HepG2 (cell line): Measurements from ENCODE around the gene LAMP2. TPM values are rescaled to one million over a fixed set of nuclear protein-coding genes. Genes with fewer than 3 reads are reported as not detected.

Experiments
- ATAC-seq: fragments of 200-7000 bp; cut with Tn5 transposase; 3 replicates; pipeline ENCODE4 v1.9.1; 2020; ENCODE audit warnings: mild to moderate bottlenecking, moderate library complexity
- BruUV-seq: library from RNA; stranded (reverse); fragments of 400-500 nt; replicated peaks from 2 replicates; lab custom pipeline; 2021; lab: Mats Ljungman, UMichigan
- CTCF ChIA-PET: fragments of 300-600 bp; formaldehyde crosslinking; extraction: SDS; loops from one replicate; lab custom pipeline; 2021; ENCODE audit warnings: low total read pairs, inconsistent platforms, low intra/inter-chr PET ratio; lab: Yijun Ruan, JAX
- POLR2A ChIA-PET: fragments of 350-600 bp; sonication (Branson Sonifier 250); formaldehyde crosslinking; loops from one replicate; lab custom pipeline; 2020; ENCODE audit warnings: antibody characterized with exemption, inconsistent platforms; lab: Yijun Ruan, JAX
- DNase-seq: peaks from one replicate; pipeline ENCODE4 v3.0.0-alpha.2; 2015; ENCODE audit warnings: low spot score
- FAIRE-seq: peaks from 3 replicates; lab custom pipeline; 2011; peaks lifted over from hg19 to GRCh38; lab: Jason Lieb, UNC
- H2AFZ ChIP-seq: one replicate; pipeline ENCODE4 v1.6.1; 2011; ENCODE audit warnings: low read length, inconsistent platforms
- H3K27ac ChIP-seq: fragments of 300-600 bp; 3 replicates; pipeline ENCODE4 v1.8.0; 2011; ENCODE audit warnings: mixed run types, mild to moderate bottlenecking, mixed read lengths, low read length, inconsistent platforms; ENCODE audit not compliant: insufficient read depth; ENCODE audit errors: extremely low read length
- H3K27me3 ChIP-seq, 2 experiments: fragments of 200-600 bp in 1 of 2; 2 replicates in 1 of 2; 3 replicates in 1 of 2; pipeline versions ENCODE4 v1.6.0 to v1.8.0; 2011; ENCODE audit warnings: low read length in 2 of 2, mild to moderate bottlenecking in 2 of 2, moderate library complexity in 2 of 2, inconsistent platforms in 1 of 2; ENCODE audit not compliant: insufficient read depth in 2 of 2, control insufficient read depth in 1 of 2
- H3K36me3 ChIP-seq, 2 experiments: fragments of 200-600 bp in 1 of 2; replicated peaks in 1 of 2; 2 replicates in 1 of 2; 3 replicates in 1 of 2; pipeline versions ENCODE4 v1.5.1 to v1.8.0; 2011; ENCODE audit warnings: low read length in 2 of 2, inconsistent platforms in 1 of 2; ENCODE audit not compliant: insufficient read depth in 2 of 2, control insufficient read depth in 1 of 2
- H3K4me1 ChIP-seq: 2 replicates; pipeline ENCODE4 v1.5.1; 2012; ENCODE audit warnings: low read length, inconsistent platforms; ENCODE audit not compliant: insufficient read depth
- H3K4me2 ChIP-seq: 2 replicates; pipeline ENCODE4 v1.6.0; 2011; ENCODE audit warnings: low read depth, low read length, inconsistent platforms
- H3K4me3 ChIP-seq, 3 experiments: fragments of 200-600 bp in 1 of 3; sonication (generic), shearing (Covaris generic) in 1 of 3; replicated peaks in 1 of 3; 2 replicates each; pipeline ENCODE4 v1.5.1; 2011 to 2016; ENCODE audit warnings: low read length in 3 of 3, inconsistent platforms in 2 of 3, low read depth in 2 of 3, mild to moderate bottlenecking in 2 of 3, control low read depth in 1 of 3, mixed read lengths in 1 of 3; ENCODE audit not compliant: insufficient read depth in 1 of 3
- H3K79me2 ChIP-seq: one replicate; pipeline ENCODE4 v1.6.1; 2011; ENCODE audit warnings: low read length, inconsistent platforms; ENCODE audit not compliant: insufficient read depth
- H3K9ac ChIP-seq: 2 replicates; pipeline ENCODE4 v1.6.0; 2011; ENCODE audit warnings: mild to moderate bottlenecking, low read depth, low read length, inconsistent platforms; ENCODE audit not compliant: insufficient read depth
- H3K9me3 ChIP-seq: 2 replicates; pipeline ENCODE4 v1.5.1; 2012; ENCODE audit warnings: mild to moderate bottlenecking, low read length
- H4K20me1 ChIP-seq: 2 replicates; pipeline ENCODE4 v1.6.0; 2011; ENCODE audit warnings: inconsistent platforms, mild to moderate bottlenecking, low read length, moderate library complexity; ENCODE audit not compliant: insufficient read depth
- FOXA1 ChIP-seq, 2 experiments: fragments of 450-650 bp in 1 of 2; sonication (generic) in 1 of 2; formaldehyde crosslinking in 1 of 2; IDR thresholded peaks; 2 replicates each; pipeline versions ENCODE4 v1.4.0 to v1.6.1; 2016 to 2020; ENCODE audit warnings: missing genetic modification reagents in 1 of 2
- GTF3A ChIP-seq: sonication (generic); formaldehyde crosslinking; conservative IDR thresholded peaks from 2 replicates; pipeline ENCODE4 v1.4.0; 2020; ENCODE audit warnings: mild to moderate bottlenecking, missing genetic modification reagents
- KDM5A ChIP-seq: fragments of 200-600 bp; sonication (generic); IDR thresholded peaks from 2 replicates; pipeline ENCODE4 v1.7.0; 2018; ENCODE audit warnings: antibody characterized with exemption, mild to moderate bottlenecking, low read length, borderline replicate concordance
- MAF1 ChIP-seq: sonication (generic); formaldehyde crosslinking; IDR thresholded peaks from 2 replicates; pipeline ENCODE4 v1.5.0; 2020; ENCODE audit warnings: missing genetic modification reagents, borderline replicate concordance
- NPAS2 ChIP-seq: sonication (generic); formaldehyde crosslinking; IDR thresholded peaks from 2 replicates; pipeline ENCODE4 v1.8.0; 2022; ENCODE audit warnings: mild to moderate bottlenecking, missing genetic modification reagents, borderline replicate concordance
- PAF1 ChIP-seq: IDR thresholded peaks from 2 replicates; pipeline ENCODE4 v1.6.1; 2016; ENCODE audit warnings: missing genetic modification reagents, missing compliant biosample characterization
- RCOR2 ChIP-seq: IDR thresholded peaks from 2 replicates; pipeline ENCODE4 v1.6.1; 2016; ENCODE audit warnings: missing biosample characterization, missing genetic modification reagents
- SIX1 ChIP-seq: sonication (generic); formaldehyde crosslinking; IDR thresholded peaks from 2 replicates; pipeline ENCODE4 v1.4.0; 2020; ENCODE audit warnings: missing genetic modification reagents, borderline replicate concordance
- SMARCE1 ChIP-seq: fragments of 450-650 bp; IDR thresholded peaks from 2 replicates; pipeline ENCODE4 v1.6.1; 2017; ENCODE audit warnings: borderline replicate concordance
- ZBTB1 ChIP-seq: sonication (generic); formaldehyde crosslinking; IDR thresholded peaks from 2 replicates; pipeline ENCODE4 v1.4.0; 2020; ENCODE audit warnings: missing genetic modification reagents, borderline replicate concordance
- ZFP1 ChIP-seq: IDR thresholded peaks from 2 replicates; pipeline ENCODE4 v1.6.1; 2016
- ZFX ChIP-seq: sonication (generic); formaldehyde crosslinking; IDR thresholded peaks from 2 replicates; pipeline ENCODE4 v1.4.0; 2020; ENCODE audit warnings: mild to moderate bottlenecking, low read depth, missing genetic modification reagents, moderate library complexity
- ZNF549 ChIP-seq: sonication (generic); formaldehyde crosslinking; IDR thresholded peaks from 2 replicates; pipeline ENCODE4 v1.5.0; 2020; ENCODE audit warnings: missing genetic modification reagents
- ZSCAN21 ChIP-seq: sonication (generic); formaldehyde crosslinking; IDR thresholded peaks from 2 replicates; pipeline ENCODE4 v1.8.0; 2022; ENCODE audit warnings: mild to moderate bottlenecking, missing genetic modification reagents, moderate library complexity, borderline replicate concordance
- WGBS: methylation state at CpG from one replicate; pipeline ENCODE4 v1.1.6; 2017; ENCODE audit warnings: low lambda C conversion rate; 5-methylcytosine and 5-hydroxymethylcytosine counted together
- in situ Hi-C: cut with HindIII; loops from 2 replicates; pipeline ENCODE4 v1.10.0; 2017; ENCODE audit warnings: low pct_unique_long_range_greater_than_20kb; ENCODE audit not compliant: extremely low pct_ligation_motif_present
- intact Hi-C: fragments of 100-400 bp; cut with micrococcal nuclease; formaldehyde crosslinking; loops from one replicate; pipeline ENCODE4 v1.10.0; 2022; ENCODE audit not compliant: unreplicated experiment
- polyA plus RNA-seq, 8 experiments: library from polyadenylated mRNA; depleted of rRNA in 3 of 8; stranded (reverse) in 7 of 8; unstranded in 1 of 8; fragments of >200 nt; fragmentation: Illumina TruSeq in 4 of 8; extraction: Trizol in 4 of 8; gene quantifications; 2 replicates each; pipeline versions ENCODE4 v1.2.1 to v1.2.3, GENCODE V29; 2011 to 2016; ENCODE audit warnings: low read depth in 4 of 8, missing spikeins in 1 of 8, mixed read lengths in 1 of 8; ENCODE audit not compliant: insufficient read depth in 1 of 8
- total RNA-seq, 5 experiments: library from RNA; depleted of rRNA; stranded (reverse); fragments of >200 nt; fragmentation: Illumina TruSeq; extraction: Trizol; gene quantifications; 2 replicates each; pipeline ENCODE4 v1.2.3, GENCODE V29; 2016; ENCODE audit warnings: low read depth in 1 of 5
- TF ChIP-seq, protein P1 (sequence below): sonication (generic); formaldehyde crosslinking; IDR thresholded peaks from 2 replicates; pipeline ENCODE4 v1.4.0; 2020; ENCODE audit warnings: missing genetic modification reagents, borderline replicate concordance
- TF ChIP-seq, protein P2 (sequence below): IDR thresholded peaks from 2 replicates; pipeline ENCODE4 v1.6.1; 2016; ENCODE audit warnings: missing biosample characterization, missing genetic modification reagents, low read depth

LAMP2 gene
- total and polyA plus RNA-seq, 2 of the 13 experiments (the other 11 are each of a cell fraction or from before 2014, with no cell fraction given): 127 to 170 TPM

DNA sequence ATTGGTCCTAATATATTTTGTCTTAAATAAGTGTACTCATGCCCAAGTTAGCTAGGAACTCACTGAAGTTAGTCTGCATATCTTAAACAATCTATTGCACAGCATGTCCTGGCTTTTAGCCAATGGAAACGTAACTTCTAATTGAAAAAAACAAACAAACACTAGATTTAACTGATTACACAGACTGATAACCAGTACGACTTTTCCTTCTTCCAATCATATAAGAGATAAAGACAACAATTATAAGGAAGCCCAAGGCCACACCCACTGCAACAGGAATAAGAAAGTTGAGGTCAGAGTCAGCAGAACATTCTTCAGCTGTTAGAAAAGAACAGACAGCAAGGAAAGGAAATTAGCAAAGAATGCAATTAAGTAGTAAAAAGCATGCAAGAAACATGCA lies 40.8 kb downstream of the LAMP2 start:
- no peak for FAIRE-seq
- no peak for DNase-seq
- no peak overlapping the region for H3K27ac ChIP-seq

More for the DNA sequence above, 40.8 kb downstream of the LAMP2 start:
- no peak overlapping the region for H2AFZ ChIP-seq
- in situ Hi-C loops: no loop called here
- TF ChIP-seq PAF1 (CRISPR knock-in tag) (no peak), ZFP1 (CRISPR knock-in tag) (no peak), ZBTB1 (CRISPR knock-in tag) (no peak), MAF1 (no peak), ZFX (CRISPR knock-in tag) (no peak), SMARCE1 (no peak), GTF3A (CRISPR knock-in tag) (no peak), SIX1 (CRISPR knock-in tag) (no peak), RCOR2 (CRISPR knock-in tag) (no peak), ZSCAN21 (CRISPR knock-in tag) (no peak), KDM5A (no peak), ZNF549 (CRISPR knock-in tag) (no peak), FOXA1 (IDR thresholded peaks at IDR 0.05) (no peak), FOXA1 (CRISPR knock-in tag; IDR thresholded peaks at IDR 0.05) (no peak), NPAS2 (CRISPR knock-in tag) (no peak)
- TF ChIP-seq, protein P1, sequence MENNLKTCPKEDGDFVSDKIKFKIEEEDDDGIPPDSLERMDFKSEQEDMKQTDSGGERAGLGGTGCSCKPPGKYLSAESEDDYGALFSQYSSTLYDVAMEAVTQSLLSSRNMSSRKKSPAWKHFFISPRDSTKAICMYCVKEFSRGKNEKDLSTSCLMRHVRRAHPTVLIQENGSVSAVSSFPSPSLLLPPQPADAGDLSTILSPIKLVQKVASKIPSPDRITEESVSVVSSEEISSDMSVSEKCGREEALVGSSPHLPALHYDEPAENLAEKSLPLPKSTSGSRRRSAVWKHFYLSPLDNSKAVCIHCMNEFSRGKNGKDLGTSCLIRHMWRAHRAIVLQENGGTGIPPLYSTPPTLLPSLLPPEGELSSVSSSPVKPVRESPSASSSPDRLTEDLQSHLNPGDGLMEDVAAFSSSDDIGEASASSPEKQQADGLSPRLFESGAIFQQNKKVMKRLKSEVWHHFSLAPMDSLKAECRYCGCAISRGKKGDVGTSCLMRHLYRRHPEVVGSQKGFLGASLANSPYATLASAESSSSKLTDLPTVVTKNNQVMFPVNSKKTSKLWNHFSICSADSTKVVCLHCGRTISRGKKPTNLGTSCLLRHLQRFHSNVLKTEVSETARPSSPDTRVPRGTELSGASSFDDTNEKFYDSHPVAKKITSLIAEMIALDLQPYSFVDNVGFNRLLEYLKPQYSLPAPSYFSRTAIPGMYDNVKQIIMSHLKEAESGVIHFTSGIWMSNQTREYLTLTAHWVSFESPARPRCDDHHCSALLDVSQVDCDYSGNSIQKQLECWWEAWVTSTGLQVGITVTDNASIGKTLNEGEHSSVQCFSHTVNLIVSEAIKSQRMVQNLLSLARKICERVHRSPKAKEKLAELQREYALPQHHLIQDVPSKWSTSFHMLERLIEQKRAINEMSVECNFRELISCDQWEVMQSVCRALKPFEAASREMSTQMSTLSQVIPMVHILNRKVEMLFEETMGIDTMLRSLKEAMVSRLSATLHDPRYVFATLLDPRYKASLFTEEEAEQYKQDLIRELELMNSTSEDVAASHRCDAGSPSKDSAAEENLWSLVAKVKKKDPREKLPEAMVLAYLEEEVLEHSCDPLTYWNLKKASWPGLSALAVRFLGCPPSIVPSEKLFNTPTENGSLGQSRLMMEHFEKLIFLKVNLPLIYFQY (CRISPR knock-in tag): no peak
- TF ChIP-seq, protein P2, sequence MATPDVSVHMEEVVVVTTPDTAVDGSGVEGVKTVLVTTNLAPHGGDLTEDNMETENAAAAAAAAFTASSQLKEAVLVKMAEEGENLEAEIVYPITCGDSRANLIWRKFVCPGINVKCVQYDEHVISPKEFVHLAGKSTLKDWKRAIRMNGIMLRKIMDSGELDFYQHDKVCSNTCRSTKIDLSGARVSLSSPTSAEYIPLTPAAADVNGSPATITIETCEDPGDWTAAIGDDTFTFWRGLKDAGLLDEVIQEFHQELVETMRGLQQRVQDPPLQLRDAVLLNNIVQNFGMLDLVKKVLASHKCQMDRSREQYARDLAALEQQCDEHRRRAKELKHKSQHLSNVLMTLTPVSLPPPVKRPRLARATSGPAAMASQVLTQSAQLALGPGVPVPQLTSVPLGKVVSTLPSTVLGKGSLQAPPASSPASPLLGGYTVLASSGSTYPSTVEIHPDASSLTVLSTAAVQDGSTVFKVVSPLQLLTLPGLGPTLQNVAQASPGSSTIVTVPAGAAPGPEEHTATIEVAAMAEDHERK (CRISPR knock-in tag): no peak
- TF ChIP-seq, all 625 proteins: peak for 0
- Histone ChIP-seq H3K4me1 (peaks cover 30% of the 10 kb centered on the region), H3K4me2 (no peak overlapping the region), H3K4me3 (no peak overlapping the region), H3K36me3 (no peaks in the 10 kb centered on the region), H3K9me3 (no peaks in the 10 kb centered on the region), H4K20me1 (no peaks in the 10 kb centered on the region), H3K9ac (no peak overlapping the region), H3K27me3 (no peaks in the 10 kb centered on the region), H3K79me2 (no peaks in the 10 kb centered on the region)
- BruUV-seq: no TSS peak
- no peak for ATAC-seq
- intact Hi-C loops: no loop called here
- ChIA-PET POLR2A (no interaction called here), CTCF (no interaction called here)
- 55% methylated on average over 2 of the region's 2 CpGs for WGBS
